ENCODE data around the gene FAM184B.
A peak's percentile ranks its signal among the peaks of the same experiment; 100 is the strongest.
"Not testable (repeated sequence)": the region's sequence is repeated elsewhere in the genome, so short reads cannot be mapped to it uniquely, and the experiment has no call there.

FAM184B gene

DNA sequence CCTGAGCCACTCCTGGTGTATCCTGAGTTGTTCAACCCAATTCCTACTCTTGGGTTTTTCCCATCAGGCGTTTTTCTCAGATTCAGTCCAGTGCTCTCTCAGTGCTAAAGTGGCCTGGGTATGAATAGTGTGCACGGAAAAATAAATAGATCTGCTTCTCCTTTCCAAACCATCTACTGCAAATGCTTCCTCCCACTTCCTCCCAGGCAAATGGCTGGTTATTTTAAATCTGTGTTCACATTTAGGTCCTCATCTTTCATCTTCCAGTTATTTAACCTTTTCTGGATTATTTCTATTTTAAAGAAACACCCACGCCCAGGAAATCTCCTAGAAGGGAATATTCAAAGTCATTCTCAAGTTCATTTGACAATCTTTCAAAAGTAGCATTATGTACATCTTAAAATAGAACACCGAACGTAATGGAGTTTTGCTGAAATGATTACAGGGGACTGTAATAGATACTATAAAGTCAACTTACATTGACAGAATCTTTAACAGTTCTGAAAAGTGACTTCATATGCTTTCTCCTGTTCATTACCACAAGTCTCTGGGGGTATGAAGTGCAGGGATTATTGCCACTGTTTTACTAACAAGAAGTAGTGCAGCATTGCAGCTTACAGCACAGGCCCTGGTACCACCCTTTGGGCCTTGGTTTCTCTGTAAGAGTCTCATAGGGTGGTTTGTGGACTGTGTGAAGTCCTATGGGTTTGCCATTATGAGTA is 100.7 kb downstream of the FAM184B start:
- no peak for DNase-seq

DNA sequence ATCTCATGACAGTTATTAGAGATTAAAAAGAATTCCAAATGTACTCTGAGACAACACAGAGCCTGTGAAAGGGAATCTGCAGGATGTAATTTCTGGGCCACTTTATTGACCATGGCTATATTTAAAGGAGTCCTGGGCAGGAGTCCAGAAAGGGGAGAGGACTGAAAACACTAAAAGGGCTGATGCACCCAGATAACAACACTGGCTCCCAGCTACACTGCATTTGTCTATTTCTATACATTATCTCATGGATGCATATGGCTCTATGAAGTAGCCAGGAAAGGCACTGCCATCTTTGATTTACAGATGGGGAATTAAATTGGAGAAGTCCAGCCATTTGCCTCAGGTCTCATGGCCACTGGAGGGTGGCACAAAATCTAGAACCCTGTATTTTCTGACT is 111.0 kb downstream of the FAM184B start:
- no peak for DNase-seq

- no peak for DNase-seq
Measured at GRCh38 chr4:17667653-17668201, 113.7 kb downstream of the FAM184B start.

DNA sequence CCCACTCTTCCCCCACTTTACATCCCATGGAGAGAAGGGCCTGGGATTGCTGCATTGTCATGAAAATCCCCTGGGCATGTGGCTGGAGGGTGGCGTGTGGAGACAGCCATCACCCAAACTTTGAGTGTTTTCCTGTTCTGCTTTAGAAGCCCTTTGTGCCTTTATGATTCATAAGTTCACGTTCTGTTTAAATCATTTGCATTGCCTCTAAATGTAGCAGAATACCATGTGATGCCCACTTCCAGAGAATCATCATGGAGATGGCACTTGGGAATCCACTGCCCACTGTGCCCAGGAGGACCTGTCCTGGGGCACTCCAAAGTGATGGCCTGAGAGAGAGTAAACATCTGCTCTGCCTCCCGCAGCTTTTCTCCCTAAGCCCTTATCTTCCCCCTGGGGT is 114.2 kb downstream of the FAM184B start:
- DNase-seq: no peak

- DNase-seq: no peak
Measured at GRCh38 chr4:17665852-17666251, 115.6 kb downstream of the FAM184B start.

- DNase-seq: no peak
Measured at GRCh38 chr4:17665346-17665745, 116.1 kb downstream of the FAM184B start.

GRCh38 chr4:17664755-17665154 is 116.7 kb downstream of the FAM184B start:
- no peak for DNase-seq

- no peak for DNase-seq
Measured at GRCh38 chr4:17662694-17663093, 118.7 kb downstream of the FAM184B start.

GRCh38 chr4:17659196-17659595 is 122.2 kb downstream of the FAM184B start:
- DNase-seq: not testable (repeated sequence)

DNA sequence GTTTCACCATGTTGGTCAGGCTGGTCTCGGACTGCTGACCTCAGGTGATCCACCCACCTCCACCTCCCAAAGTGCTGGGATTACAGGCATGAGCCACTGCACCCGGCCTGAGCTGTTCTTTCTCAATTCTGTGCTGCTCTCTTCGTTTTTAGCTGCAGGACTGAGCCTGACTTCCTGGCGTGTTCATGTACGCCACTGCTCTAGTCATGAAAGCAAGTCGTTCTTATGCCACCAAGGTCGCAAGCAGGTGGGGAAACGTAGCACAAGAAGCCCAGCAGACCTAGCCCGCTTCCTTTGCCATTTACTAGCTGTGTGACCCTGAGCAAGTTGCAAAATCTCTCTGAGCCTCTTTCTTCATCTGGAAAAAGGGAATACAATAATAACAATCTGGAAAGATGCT is 123.6 kb downstream of the FAM184B start:
- no peak for DNase-seq

- no peak for DNase-seq
Measured at GRCh38 chr4:17657090-17657489, 124.3 kb downstream of the FAM184B start.

- DNase-seq: no peak
Measured at GRCh38 chr4:17654701-17655100, 126.7 kb downstream of the FAM184B start.

DNA sequence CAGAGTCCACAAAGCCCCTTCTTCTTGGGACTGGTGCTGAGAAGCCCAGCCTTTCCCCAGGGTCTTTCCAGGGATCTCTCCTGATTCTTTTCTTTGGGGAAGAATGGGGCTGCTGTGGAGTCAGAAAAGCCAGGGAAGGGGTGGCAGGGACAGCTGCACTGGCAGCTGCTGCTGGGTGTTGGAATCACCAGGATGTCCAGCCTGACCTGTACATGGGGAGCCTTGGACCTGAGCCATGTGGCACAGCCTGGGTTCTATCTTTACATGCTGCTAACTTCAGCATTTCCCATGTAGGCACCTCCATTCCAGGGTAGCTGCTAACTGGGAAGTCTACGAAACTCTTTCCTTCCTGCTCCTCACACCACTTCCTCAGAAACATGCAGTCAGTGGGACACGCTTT is 131.0 kb downstream of the FAM184B start:
- no peak for DNase-seq

- DNase-seq: no peak
Measured at GRCh38 chr4:17647927-17648326, 133.5 kb downstream of the FAM184B start.

GRCh38 chr4:17647176-17647806 is 134.1 kb downstream of the FAM184B start:
- no peak for DNase-seq

GRCh38 chr4:17646693-17647092 is 134.7 kb downstream of the FAM184B start:
- no peak for DNase-seq

DNA sequence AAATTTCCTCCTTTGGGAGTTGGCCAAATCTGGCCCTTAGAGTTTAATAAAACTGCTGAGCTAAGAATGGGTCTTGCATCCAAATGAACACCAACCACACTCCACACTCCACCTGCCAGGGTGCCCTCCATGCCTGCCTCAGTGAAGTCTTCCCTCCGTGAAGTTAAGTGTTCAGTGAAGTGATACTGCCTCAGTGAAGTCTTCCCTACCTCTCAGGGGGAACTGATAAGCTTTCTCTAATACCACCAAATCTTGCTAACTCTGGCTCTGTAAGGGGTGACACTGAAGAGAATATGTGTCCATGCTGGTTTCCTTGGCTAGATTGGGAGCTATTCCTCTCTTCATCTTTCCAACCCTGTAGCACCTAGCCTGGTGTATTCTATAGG is 139.0 kb downstream of the FAM184B start:
- DNase-seq: no peak

DNA sequence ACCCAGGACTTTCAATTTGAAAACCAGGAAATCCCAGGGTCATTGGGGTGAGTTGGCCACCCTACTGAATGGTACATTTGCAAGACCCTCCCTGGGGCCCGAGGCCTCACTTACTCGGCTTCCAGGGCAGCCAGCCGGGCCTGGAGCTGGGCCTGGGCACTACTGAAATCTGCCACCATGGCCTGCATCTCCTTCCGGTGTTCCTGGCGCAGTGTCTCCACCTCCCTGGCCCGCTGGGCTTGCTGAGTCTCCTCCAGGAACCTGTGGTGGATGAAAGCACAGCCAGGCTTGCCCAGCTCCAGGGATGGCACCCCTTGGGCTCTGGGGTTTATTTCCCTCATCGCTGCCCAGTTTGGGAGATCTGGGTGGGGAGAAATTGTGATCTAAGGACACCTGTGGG is 142.3 kb downstream of the FAM184B start:
- DNase-seq: no peak

DNA sequence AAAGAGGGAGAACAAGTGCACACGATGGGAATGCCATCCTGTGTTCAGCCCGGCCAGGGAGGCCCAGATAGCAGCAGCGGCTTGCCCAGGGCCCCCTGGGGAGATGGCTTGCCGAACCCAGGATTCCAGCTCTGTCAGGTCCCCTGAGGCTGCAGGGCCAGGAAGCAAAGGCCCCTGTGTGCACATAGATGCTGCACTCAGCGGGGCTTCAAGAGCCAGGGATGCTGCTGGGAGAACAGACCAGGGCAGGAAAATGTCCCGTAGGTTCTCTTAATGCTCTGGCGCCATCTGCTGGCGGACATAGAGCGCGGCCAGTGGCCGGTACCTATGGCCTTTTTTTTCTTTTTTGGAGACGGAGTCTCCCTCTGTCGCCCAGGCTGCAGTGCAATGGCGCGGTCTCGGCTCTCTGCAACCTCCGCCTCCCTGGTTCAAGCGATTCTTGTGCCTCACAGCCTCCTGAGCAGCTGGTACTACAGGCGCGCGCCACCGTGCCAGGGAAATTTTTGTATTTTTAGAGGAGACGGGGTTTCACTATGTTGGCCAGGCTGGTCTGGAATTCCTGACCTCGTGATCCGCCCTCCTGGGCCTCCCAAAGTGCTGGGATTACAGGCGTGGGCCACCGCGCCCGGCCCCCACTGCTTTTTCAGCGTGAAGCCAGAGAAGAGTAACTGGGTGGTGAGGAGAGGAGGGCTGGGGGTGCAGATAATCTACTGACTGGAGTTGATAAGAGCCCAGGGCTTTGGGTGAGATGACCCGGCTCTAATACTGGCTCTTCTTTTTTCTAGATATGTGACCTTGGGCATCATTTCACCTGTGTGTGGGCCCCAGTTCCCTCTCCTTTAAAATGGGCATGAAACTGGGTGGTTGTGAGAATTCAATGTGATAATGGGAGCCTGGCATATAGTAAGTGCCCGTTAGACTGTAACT is 144.5 kb downstream of the FAM184B start:
- peak; percentile 75 for DNase-seq

DNA sequence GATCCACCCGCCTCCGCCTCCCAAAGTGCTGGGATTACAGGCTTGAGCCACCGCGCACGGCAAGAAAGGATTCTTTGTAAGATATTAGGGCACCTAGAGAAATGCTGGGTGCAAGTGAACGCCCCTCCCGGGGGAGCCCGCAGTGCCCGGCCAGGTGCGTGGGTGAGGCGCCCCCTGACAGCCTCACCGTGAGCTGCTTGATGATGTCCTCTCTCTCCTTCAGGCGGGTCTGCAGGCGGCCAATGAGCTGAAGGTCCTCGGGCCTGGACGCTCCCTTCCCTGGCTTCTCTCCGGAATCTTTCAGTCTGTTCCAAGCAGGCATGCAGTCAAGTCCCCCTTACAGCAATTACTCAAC is 145.1 kb downstream of the FAM184B start:
- DNase-seq: no peak

- no peak for DNase-seq
Measured at GRCh38 chr4:17635056-17635455, 146.4 kb downstream of the FAM184B start.

GRCh38 chr4:17633600-17633999 is 147.8 kb downstream of the FAM184B start:
- DNase-seq: no peak

DNA sequence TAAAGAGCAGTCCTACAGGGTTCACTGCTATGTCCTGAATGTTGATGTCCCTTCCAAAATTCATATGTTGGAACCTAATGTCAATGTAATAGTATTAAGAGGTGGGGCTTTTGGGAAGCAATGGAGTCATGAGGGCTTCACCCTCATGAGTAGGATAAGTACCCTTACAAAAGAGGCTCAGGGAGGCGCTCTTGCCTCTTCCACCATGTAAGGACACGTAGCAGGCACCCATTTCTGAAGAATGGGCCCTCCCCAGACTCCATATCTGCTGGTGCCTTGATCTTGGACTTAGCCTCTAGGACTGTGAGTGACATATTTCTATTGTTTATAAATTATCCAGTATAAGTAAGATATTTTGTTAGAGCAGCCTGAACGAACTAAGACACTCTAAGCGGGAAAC is 151.2 kb downstream of the FAM184B start:
- no peak for DNase-seq

GRCh38 chr4:17624821-17625220 is 156.6 kb downstream of the FAM184B start:
- no peak for DNase-seq

Data from stimulated activated CD4-positive, alpha-beta T cell treated with anti-CD3 and anti-CD28 coated beads, Interleukin-4, amount 100 ng/mL, for 24 hours (primary cell).